GM19438 (cell line): ENCODE measurements around the gene B4GALNT4.
"Not testable (repeated sequence)": the region's sequence is repeated elsewhere in the genome, so short reads cannot be mapped to it uniquely, and the experiment has no call there.

Experiments used
- ATAC-seq: cut with Tn5 transposase; IDR thresholded peaks from one replicate; pipeline ENCODE4 v1.9.1; 2021; ENCODE audit warnings: low read depth; ENCODE audit not compliant: unreplicated experiment

B4GALNT4 gene

GRCh38 chr11:390175-390574 is 20.9 kb downstream of the B4GALNT4 start:
- no peak for ATAC-seq

- ATAC-seq, result no peak
These were observed 22.1 kb downstream of the B4GALNT4 start for GRCh38 chr11:391117-392017.

GRCh38 chr11:392102-392777 is 22.9 kb downstream of the B4GALNT4 start:
- no peak for ATAC-seq

GRCh38 chr11:393219-394033 is 24.1 kb downstream of the B4GALNT4 start:
- ATAC-seq, result no peak

- ATAC-seq, result no peak
These were observed 24.9 kb downstream of the B4GALNT4 start, which contains the start of gene PKP3 for GRCh38 chr11:394034-394857. PKP3 (plus strand) TSS chr11:394209; CDS start chr11:394293, 84 bp downstream.

GRCh38 chr11:394858-395655 is 25.8 kb downstream of the B4GALNT4 start:
- ATAC-seq, result no peak

- ATAC-seq, result no peak
These were observed 26.6 kb downstream of the B4GALNT4 start for GRCh38 chr11:395866-396265.

- ATAC-seq, result peak; percentile 31
These were observed 27.2 kb downstream of the B4GALNT4 start for GRCh38 chr11:396511-396947.

GRCh38 chr11:396948-397548 is 27.7 kb downstream of the B4GALNT4 start:
- peak; percentile 93 for ATAC-seq

GRCh38 chr11:398826-399225 is 29.5 kb downstream of the B4GALNT4 start:
- no peak for ATAC-seq

GRCh38 chr11:399731-400211 is 30.5 kb downstream of the B4GALNT4 start:
- ATAC-seq, result no peak

- no peak for ATAC-seq
These were observed 31.0 kb downstream of the B4GALNT4 start for GRCh38 chr11:400241-400689.

- ATAC-seq, result not testable (repeated sequence)
These were observed 31.9 kb downstream of the B4GALNT4 start for GRCh38 chr11:401196-401595.

GRCh38 chr11:403021-403760 is 33.9 kb downstream of the B4GALNT4 start:
- no peak for ATAC-seq

- no peak for ATAC-seq
These were observed 34.6 kb downstream of the B4GALNT4 start for GRCh38 chr11:403761-404431.

GRCh38 chr11:404551-405264 is 35.4 kb downstream of the B4GALNT4 start:
- no peak for ATAC-seq
